LNCAP (cell line): Measurements from ENCODE around the gene GDF15.

Experiments
- CTCF ChIP-seq: fragments of 450-650 bp; IDR thresholded peaks from 2 replicates; pipeline ENCODE4 v1.5.1; 2017; ENCODE audit warnings: mild to moderate bottlenecking

GDF15 gene

GRCh38 chr19:18423258-18424020 is 37.5 kb downstream of the GDF15 start:
- no peak for TF ChIP-seq CTCF

- no peak for TF ChIP-seq CTCF
Observed at GRCh38 chr19:18424122-18424889, 38.3 kb downstream of the GDF15 start.

GRCh38 chr19:18424890-18425514 is 39.0 kb downstream of the GDF15 start:
- no peak for TF ChIP-seq CTCF

GRCh38 chr19:18425515-18426415 is 39.8 kb downstream of the GDF15 start:
- TF ChIP-seq CTCF = no peak

GRCh38 chr19:18426416-18426767 is 40.4 kb downstream of the GDF15 start:
- TF ChIP-seq CTCF = no peak

GRCh38 chr19:18427080-18427742 is 41.3 kb downstream of the GDF15 start:
- TF ChIP-seq CTCF = no peak

- TF ChIP-seq CTCF = no peak
Observed at GRCh38 chr19:18427743-18428113, 41.8 kb downstream of the GDF15 start.
